WTC11 (cell line): ENCODE measurements around the gene MGAT2.

Experiments used
- JUN ChIP-seq: sonication (generic); formaldehyde crosslinking; IDR thresholded peaks from 2 replicates; pipeline ENCODE4 v1.8.0; 2023; ENCODE audit warnings: mild to moderate bottlenecking, missing genetic modification reagents
- MLX ChIP-seq: sonication (generic); formaldehyde crosslinking; IDR thresholded peaks from 2 replicates; pipeline ENCODE4 v1.8.1; 2023; ENCODE audit warnings: mild to moderate bottlenecking, missing genetic modification reagents, moderate library complexity
- TCF7 ChIP-seq: sonication (generic); formaldehyde crosslinking; IDR thresholded peaks from 2 replicates; pipeline ENCODE4 v1.8.0; 2022; ENCODE audit warnings: mild to moderate bottlenecking, low read depth, missing genetic modification reagents, moderate library complexity
- TF ChIP-seq, protein P1 (sequence below): fragments of 200-600 bp; IDR thresholded peaks from 2 replicates; pipeline ENCODE4 v1.8.0; 2022; ENCODE audit warnings: antibody characterized with exemption

DNA sequence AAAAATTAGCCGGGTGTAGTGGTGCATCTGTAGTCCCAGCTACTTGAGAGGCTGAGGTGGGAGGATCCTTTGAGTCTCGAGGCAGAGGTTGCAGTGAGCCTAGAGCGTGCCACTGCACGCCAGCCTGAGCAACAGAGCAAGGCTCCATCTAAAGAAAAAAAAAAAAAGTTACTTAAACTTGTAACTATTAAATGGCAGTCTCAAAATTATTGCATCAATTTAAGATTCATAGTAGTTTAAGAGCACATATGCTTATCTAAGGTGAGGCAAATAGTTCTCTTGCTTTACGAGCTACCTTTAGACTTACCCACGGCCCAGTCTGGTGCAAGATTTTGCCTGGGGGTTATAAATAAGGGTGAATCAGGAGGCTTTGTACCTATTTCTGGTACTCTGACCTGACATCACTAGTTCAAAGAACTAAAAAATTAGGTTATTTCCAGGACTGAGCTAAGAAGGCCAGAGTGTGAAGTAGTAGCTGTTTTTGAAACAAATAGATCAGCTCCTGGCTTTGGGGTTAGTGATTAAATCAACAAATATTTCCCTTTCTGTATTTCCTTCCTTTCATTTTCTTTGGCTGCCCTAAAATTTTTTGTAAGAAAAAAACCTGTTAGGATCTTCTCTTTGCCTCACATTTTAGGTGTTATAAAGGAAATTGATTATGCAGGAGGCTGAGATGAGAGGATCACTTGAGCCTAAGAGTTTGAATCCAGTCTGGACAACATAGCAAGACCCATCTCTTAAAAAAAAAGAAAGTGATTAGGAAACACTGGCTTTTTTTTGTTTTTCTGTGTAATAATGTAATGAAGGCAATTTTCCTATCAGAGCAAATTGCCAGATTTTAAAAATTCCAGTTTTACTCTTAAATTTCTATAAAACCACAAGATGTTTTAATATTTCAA lies 3.6 kb downstream of the MGAT2 start:
- TF ChIP-seq, protein P1, sequence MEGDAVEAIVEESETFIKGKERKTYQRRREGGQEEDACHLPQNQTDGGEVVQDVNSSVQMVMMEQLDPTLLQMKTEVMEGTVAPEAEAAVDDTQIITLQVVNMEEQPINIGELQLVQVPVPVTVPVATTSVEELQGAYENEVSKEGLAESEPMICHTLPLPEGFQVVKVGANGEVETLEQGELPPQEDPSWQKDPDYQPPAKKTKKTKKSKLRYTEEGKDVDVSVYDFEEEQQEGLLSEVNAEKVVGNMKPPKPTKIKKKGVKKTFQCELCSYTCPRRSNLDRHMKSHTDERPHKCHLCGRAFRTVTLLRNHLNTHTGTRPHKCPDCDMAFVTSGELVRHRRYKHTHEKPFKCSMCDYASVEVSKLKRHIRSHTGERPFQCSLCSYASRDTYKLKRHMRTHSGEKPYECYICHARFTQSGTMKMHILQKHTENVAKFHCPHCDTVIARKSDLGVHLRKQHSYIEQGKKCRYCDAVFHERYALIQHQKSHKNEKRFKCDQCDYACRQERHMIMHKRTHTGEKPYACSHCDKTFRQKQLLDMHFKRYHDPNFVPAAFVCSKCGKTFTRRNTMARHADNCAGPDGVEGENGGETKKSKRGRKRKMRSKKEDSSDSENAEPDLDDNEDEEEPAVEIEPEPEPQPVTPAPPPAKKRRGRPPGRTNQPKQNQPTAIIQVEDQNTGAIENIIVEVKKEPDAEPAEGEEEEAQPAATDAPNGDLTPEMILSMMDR = no peak
- TF ChIP-seq TCF7 (no peak), JUN (CRISPR knock-in tag) (no peak), MLX (no peak)
